CD14-positive monocyte (primary cell): ENCODE results near the gene DNAH11. TPM values are rescaled to one million over a fixed set of nuclear protein-coding genes. Genes with fewer than 3 reads are reported as not detected.

Source experiments
- DNase-seq, 3 donors: peaks; one replicate each; pipeline ENCODE4 v3.0.0-alpha.2; 2011 to 2022
- H2AFZ ChIP-seq: 2 replicates; pipeline ENCODE4 v1.6.0; 2012; ENCODE audit warnings: mild to moderate bottlenecking, low read depth, low read length, inconsistent platforms; ENCODE audit not compliant: insufficient read depth, poor library complexity, severe bottlenecking
- H3K27ac ChIP-seq, 2 donors: 1 replicate in 1 of 2; 2 replicates in 1 of 2; pipeline ENCODE4 v1.5.1; 2012 to 2013; ENCODE audit warnings: low read length in 2 of 2, control low read depth in 1 of 2, inconsistent platforms in 1 of 2, low read depth in 1 of 2, mild to moderate bottlenecking in 1 of 2
- H3K27me3 ChIP-seq, 2 donors: one replicate each; pipeline versions ENCODE4 v1.6.0 to v1.6.1; 2011 to 2013; ENCODE audit warnings: low read length in 2 of 2; ENCODE audit not compliant: control insufficient read depth in 2 of 2, insufficient read depth in 2 of 2
- H3K36me3 ChIP-seq, 2 donors: replicated peaks in 1 of 2; 1 replicate in 1 of 2; 2 replicates in 1 of 2; pipeline versions ENCODE4 v1.5.1 to v1.6.1; 2012 to 2013; ENCODE audit warnings: low read length in 2 of 2, control low read depth in 1 of 2, inconsistent platforms in 1 of 2, mild to moderate bottlenecking in 1 of 2; ENCODE audit not compliant: insufficient read depth in 2 of 2, control insufficient read depth in 1 of 2
- H3K4me1 ChIP-seq, 2 donors: 1 replicate in 1 of 2; 2 replicates in 1 of 2; pipeline versions ENCODE4 v1.5.1 to v1.6.1; 2012 to 2013; ENCODE audit warnings: low read length in 2 of 2, control low read depth in 1 of 2, inconsistent platforms in 1 of 2, mild to moderate bottlenecking in 1 of 2, moderate library complexity in 1 of 2; ENCODE audit not compliant: insufficient read depth in 2 of 2, control insufficient read depth in 1 of 2
- H3K4me2 ChIP-seq: replicated peaks from 2 replicates; pipeline ENCODE3; 2012; ENCODE audit warnings: low read length, moderate library complexity, mild to moderate bottlenecking; ENCODE audit not compliant: poor library complexity, severe bottlenecking; ENCODE audit errors: extremely low read depth
- H3K4me3 ChIP-seq, 3 experiments: fragments of 200-600 bp in 1 of 3; sonication (generic) in 1 of 3; replicated peaks in 1 of 3; 1 replicate in 2 of 3; 2 replicates in 1 of 3; pipeline ENCODE4 v1.5.1; 2011 to 2013; ENCODE audit warnings: low read length in 3 of 3, mild to moderate bottlenecking in 3 of 3, control low read depth in 2 of 3, low read depth in 2 of 3, inconsistent platforms in 1 of 3, moderate library complexity in 1 of 3
- H3K79me2 ChIP-seq: 2 replicates; pipeline ENCODE4 v1.6.0; 2012; ENCODE audit warnings: mild to moderate bottlenecking, control low read depth, inconsistent platforms, low read length, moderate library complexity; ENCODE audit not compliant: insufficient read depth
- H3K9ac ChIP-seq: 2 replicates; pipeline ENCODE4 v1.6.0; 2017; ENCODE audit warnings: low read length, mild to moderate bottlenecking; ENCODE audit not compliant: insufficient read depth, poor library complexity, severe bottlenecking
- H3K9me3 ChIP-seq, 2 donors: replicated peaks in 1 of 2; 1 replicate in 1 of 2; 2 replicates in 1 of 2; pipeline versions ENCODE4 v1.5.1 to v1.6.1; 2012 to 2013; ENCODE audit warnings: low read length in 2 of 2, control low read depth in 1 of 2; ENCODE audit not compliant: control insufficient read depth in 1 of 2, insufficient read depth in 1 of 2
- H4K20me1 ChIP-seq: 2 replicates; pipeline ENCODE4 v1.6.0; 2012; ENCODE audit warnings: mild to moderate bottlenecking, low read length, control low read depth, moderate library complexity; ENCODE audit not compliant: insufficient read depth
- H3K27ac Mint-ChIP-seq, 7 donors: one replicate each; pipeline ENCODE4 v1.8.0; 2020; ENCODE audit warnings: mild to moderate bottlenecking in 7 of 7, mixed read lengths in 7 of 7, moderate library complexity in 6 of 7, inconsistent platforms in 2 of 7
- H3K27me3 Mint-ChIP-seq, 3 donors: one replicate each; pipeline ENCODE4 v1.8.0; 2021 to 2022; ENCODE audit warnings: low read depth in 3 of 3, mild to moderate bottlenecking in 3 of 3, mixed read lengths in 3 of 3, moderate library complexity in 3 of 3, inconsistent platforms in 1 of 3
- H3K36me3 Mint-ChIP-seq, 2 donors: one replicate each; pipeline ENCODE4 v1.8.0; 2020; ENCODE audit warnings: mixed read lengths in 2 of 2, inconsistent platforms in 1 of 2, mild to moderate bottlenecking in 1 of 2
- H3K4me1 Mint-ChIP-seq: one replicate; pipeline ENCODE4 v1.8.0; 2020; ENCODE audit warnings: mild to moderate bottlenecking, mixed read lengths
- H3K4me3 Mint-ChIP-seq, 2 donors: one replicate each; pipeline ENCODE4 v1.8.0; 2020; ENCODE audit warnings: mild to moderate bottlenecking in 2 of 2, mixed read lengths in 2 of 2, moderate library complexity in 1 of 2
- H3K9me3 Mint-ChIP-seq, 7 donors: one replicate each; pipeline ENCODE4 v1.8.0; 2020 to 2022; ENCODE audit warnings: mixed read lengths in 7 of 7, mild to moderate bottlenecking in 6 of 7, moderate library complexity in 6 of 7, inconsistent platforms in 2 of 7
- CTCF ChIP-seq: fragments of 200-600 bp; IDR thresholded peaks from one replicate; pipeline ENCODE4 v1.8.0; 2022; ENCODE audit warnings: antibody characterized with exemption, mild to moderate bottlenecking
- WGBS: methylation state at CpG from one replicate; pipeline ENCODE4 v1.1.5; 2013; ENCODE audit warnings: missing lambda C conversion rate; ENCODE audit not compliant: insufficient coverage; 5-methylcytosine and 5-hydroxymethylcytosine counted together
- intact Hi-C, 2 donors: fragments of 100-400 bp; cut with micrococcal nuclease; formaldehyde crosslinking; loops; one replicate each; pipeline versions ENCODE4 v1.15.0 to v1.15.1; 2023
- polyA plus RNA-seq, 3 donors: library from polyadenylated mRNA; depleted of rRNA in 1 of 3; unstranded in 2 of 3; stranded (reverse) in 1 of 3; fragments of 300-500 nt in 2 of 3; fragments of >200 nt in 1 of 3; fragmentation: Illumina TruSeq in 2 of 3; gene quantifications; 1 replicate in 2 of 3; 2 replicates in 1 of 3; pipeline ENCODE4 v1.2.3, GENCODE V29; 2012 to 2021

Gene DNAH11
- polyA plus RNA-seq, 3 donors = not detected

GRCh38 chr7:21651697-21652096, 108.9 kb downstream of the DNAH11 start:
- no peak overlapping the region for H3K9ac ChIP-seq
- H3K27me3 ChIP-seq = no peaks in the 10 kb centered on the region
- H3K36me3 Mint-ChIP-seq = no peaks in the 10 kb centered on the region
- H3K4me1 ChIP-seq = no peaks in the 10 kb centered on the region
- no peak overlapping the region for H3K4me2 ChIP-seq
- intact Hi-C loops = no loop called here
- H3K4me1 Mint-ChIP-seq = no peaks in the 10 kb centered on the region
- H3K79me2 ChIP-seq = no peaks in the 10 kb centered on the region
- no peak overlapping the region for H2AFZ ChIP-seq
- H3K27me3 Mint-ChIP-seq = peaks cover 0 to 2% (median 0%) of the 10 kb centered on the region in 3 donors
- no CpG with 5 or more reads among the region's 1 CpG for WGBS
- no peak overlapping the region for H3K27ac Mint-ChIP-seq
- no peak overlapping the region for H3K4me3 Mint-ChIP-seq
- H3K27ac ChIP-seq = no peak overlapping the region
- no peaks in the 10 kb centered on the region for H3K9me3 ChIP-seq
- H3K4me3 ChIP-seq = no peak overlapping the region
- no peak for DNase-seq
- no peak for TF ChIP-seq CTCF
- no peaks in the 10 kb centered on the region for H3K36me3 ChIP-seq
- peaks cover 2 to 6% (median 4%) of the 10 kb centered on the region in 7 donors for H3K9me3 Mint-ChIP-seq
- no peaks in the 10 kb centered on the region for H4K20me1 ChIP-seq

- Mint-ChIP-seq H3K36me3 (no peaks in the 10 kb centered on the region), H3K27me3 (peaks cover 0 to 2% (median 0%) of the 10 kb centered on the region in 3 donors), H3K9me3 (peaks cover 0 to 9% (median 2%) of the 10 kb centered on the region in 7 donors), H3K27ac (no peak overlapping the region), H3K4me3 (no peak overlapping the region), H3K4me1 (no peaks in the 10 kb centered on the region)
- H3K4me1 ChIP-seq = no peaks in the 10 kb centered on the region
- H3K9ac ChIP-seq = no peak overlapping the region
- H3K9me3 ChIP-seq = no peaks in the 10 kb centered on the region
- no peaks in the 10 kb centered on the region for H3K36me3 ChIP-seq
- intact Hi-C loops = no loop called here
- DNase-seq = no peak
- no peak overlapping the region for H2AFZ ChIP-seq
- H3K27me3 ChIP-seq = no peaks in the 10 kb centered on the region
- no CpG with 5 or more reads among the region's 4 CpGs for WGBS
- H4K20me1 ChIP-seq = no peaks in the 10 kb centered on the region
- H3K4me3 ChIP-seq = no peak overlapping the region
- TF ChIP-seq CTCF = no peak
- H3K4me2 ChIP-seq = no peak overlapping the region
- no peaks in the 10 kb centered on the region for H3K79me2 ChIP-seq
- no peak overlapping the region for H3K27ac ChIP-seq
These were observed 110.8 kb downstream of the DNAH11 start for GRCh38 chr7:21653623-21654022.
